NCI-H748 (cell line): ENCODE data around the gene CCDC187.

Experiments used
- DNase-seq: peaks from one replicate; lab custom pipeline; 2025; ENCODE audit not compliant: unreplicated experiment; lab: John Stamatoyannopoulos, UW

Gene CCDC187

GRCh38 chr9:136299541-136299940, 4.4 kb downstream of the CCDC187 start:
- no peak for DNase-seq

- DNase-seq = no peak
Measured at GRCh38 chr9:136299116-136299515, 4.8 kb downstream of the CCDC187 start.

- DNase-seq = no peak
Measured at GRCh38 chr9:136297766-136298735, 5.8 kb downstream of the CCDC187 start.

- DNase-seq = peak; percentile 82
Measured at GRCh38 chr9:136297016-136297691, 6.7 kb downstream of the CCDC187 start.

- DNase-seq = no peak
Measured at GRCh38 chr9:136296434-136297015, 7.4 kb downstream of the CCDC187 start.

- DNase-seq = no peak
Measured at GRCh38 chr9:136295542-136296433, 8.1 kb downstream of the CCDC187 start.

- DNase-seq = no peak
Measured at GRCh38 chr9:136295055-136295454, 8.8 kb downstream of the CCDC187 start.

- no peak for DNase-seq
Measured at GRCh38 chr9:136294437-136294836, 9.5 kb downstream of the CCDC187 start.

GRCh38 chr9:136293476-136294077, 10.3 kb downstream of the CCDC187 start:
- no peak for DNase-seq

- peak; percentile 41 for DNase-seq
Measured at GRCh38 chr9:136292591-136293448, 11.1 kb downstream of the CCDC187 start.

GRCh38 chr9:136292026-136292538, 11.8 kb downstream of the CCDC187 start:
- DNase-seq = no peak

GRCh38 chr9:136291306-136292025, 12.4 kb downstream of the CCDC187 start:
- DNase-seq = no peak

GRCh38 chr9:136290508-136291000, 13.3 kb downstream of the CCDC187 start:
- DNase-seq = no peak

- DNase-seq = no peak
Measured at GRCh38 chr9:136289651-136290507, 14.0 kb downstream of the CCDC187 start.

- no peak for DNase-seq
Measured at GRCh38 chr9:136287960-136288753, 15.7 kb downstream of the CCDC187 start.

GRCh38 chr9:136286987-136287379, 16.9 kb downstream of the CCDC187 start:
- no peak for DNase-seq
